Smooth muscle cell (in vitro differentiated cells): ENCODE measurements around the gene CFDP1. TPM values are rescaled to one million over a fixed set of nuclear protein-coding genes. Genes with fewer than 3 reads are reported as not detected.
A peak's percentile ranks its signal among the peaks of the same experiment; 100 is the strongest.

Experiments used
- DNase-seq: peaks from one replicate; lab custom pipeline; 2025; ENCODE audit not compliant: unreplicated experiment; lab: John Stamatoyannopoulos, UW
- H2AFZ ChIP-seq: fragments of 200-600 bp; sonication (generic); 2 replicates; pipeline ENCODE4 v1.6.0; 2016; ENCODE audit warnings: antibody characterized with exemption, low read depth, mild to moderate bottlenecking
- H3F3A ChIP-seq: fragments of 200-600 bp; sonication (generic); 2 replicates; pipeline ENCODE4 v1.6.0; 2017; ENCODE audit warnings: antibody characterized with exemption, low read depth
- H3K27ac ChIP-seq: fragments of 200-600 bp; sonication (generic); 2 replicates; pipeline ENCODE4 v1.5.1; 2016; ENCODE audit warnings: low read depth, mild to moderate bottlenecking
- H3K27me3 ChIP-seq: fragments of 200-600 bp; sonication (generic); 2 replicates; pipeline ENCODE4 v1.6.1; 2016; ENCODE audit warnings: low read depth, mild to moderate bottlenecking
- H3K36me3 ChIP-seq: fragments of 200-600 bp; sonication (generic); 2 replicates; pipeline ENCODE4 v1.5.1; 2016; ENCODE audit warnings: low read depth
- H3K4me1 ChIP-seq: fragments of 200-600 bp; sonication (generic); 2 replicates; pipeline ENCODE4 v1.5.1; 2016; ENCODE audit warnings: low read depth
- H3K4me2 ChIP-seq: fragments of 200-600 bp; sonication (generic); 2 replicates; pipeline ENCODE4 v1.6.0; 2016; ENCODE audit warnings: mild to moderate bottlenecking
- H3K4me3 ChIP-seq: fragments of 200-600 bp; sonication (generic); 2 replicates; pipeline ENCODE4 v1.5.1; 2016; ENCODE audit warnings: mild to moderate bottlenecking
- H3K79me2 ChIP-seq: fragments of 200-600 bp; sonication (generic); 2 replicates; pipeline ENCODE4 v1.6.0; 2016; ENCODE audit warnings: low read depth, mild to moderate bottlenecking
- H3K9ac ChIP-seq: fragments of 200-600 bp; sonication (generic); 2 replicates; pipeline ENCODE4 v1.6.0; 2016; ENCODE audit warnings: low read depth
- H3K9me3 ChIP-seq: fragments of 200-600 bp; sonication (generic); replicated peaks from 2 replicates; pipeline ENCODE4 v1.5.1; 2016; ENCODE audit warnings: low read depth
- H4K20me1 ChIP-seq: fragments of 200-600 bp; sonication (generic); 2 replicates; pipeline ENCODE4 v1.6.0; 2016; ENCODE audit warnings: low read depth
- WGBS: methylation state at CpG from one replicate; pipeline ENCODE4 v1.1.7; 2016; ENCODE audit warnings: low lambda C conversion rate; 5-methylcytosine and 5-hydroxymethylcytosine counted together
- polyA plus RNA-seq: library from polyadenylated mRNA; unstranded; fragments of >200 nt; fragmentation: Nextera tagmentation; extraction: Ambion mirVana; gene quantifications from 2 replicates; pipeline ENCODE4 v1.2.1, GENCODE V29; 2016
- total RNA-seq: library from RNA; depleted of rRNA; stranded (reverse); fragments of >200 nt; gene quantifications from 2 replicates; pipeline ENCODE4 v1.2.3, GENCODE V29; 2014
- TF ChIP-seq, protein P1 (sequence below): fragments of 200-600 bp; sonication (generic); IDR thresholded peaks from 2 replicates; pipeline ENCODE4 v1.5.1; 2017; ENCODE audit warnings: borderline replicate concordance, mild to moderate bottlenecking, antibody characterized with exemption; ENCODE audit not compliant: insufficient read depth, poor library complexity, severe bottlenecking

CFDP1 gene
- total and polyA plus RNA-seq, 2 experiments from 2014 or later, result 59.0 to 91.0 TPM

DNA sequence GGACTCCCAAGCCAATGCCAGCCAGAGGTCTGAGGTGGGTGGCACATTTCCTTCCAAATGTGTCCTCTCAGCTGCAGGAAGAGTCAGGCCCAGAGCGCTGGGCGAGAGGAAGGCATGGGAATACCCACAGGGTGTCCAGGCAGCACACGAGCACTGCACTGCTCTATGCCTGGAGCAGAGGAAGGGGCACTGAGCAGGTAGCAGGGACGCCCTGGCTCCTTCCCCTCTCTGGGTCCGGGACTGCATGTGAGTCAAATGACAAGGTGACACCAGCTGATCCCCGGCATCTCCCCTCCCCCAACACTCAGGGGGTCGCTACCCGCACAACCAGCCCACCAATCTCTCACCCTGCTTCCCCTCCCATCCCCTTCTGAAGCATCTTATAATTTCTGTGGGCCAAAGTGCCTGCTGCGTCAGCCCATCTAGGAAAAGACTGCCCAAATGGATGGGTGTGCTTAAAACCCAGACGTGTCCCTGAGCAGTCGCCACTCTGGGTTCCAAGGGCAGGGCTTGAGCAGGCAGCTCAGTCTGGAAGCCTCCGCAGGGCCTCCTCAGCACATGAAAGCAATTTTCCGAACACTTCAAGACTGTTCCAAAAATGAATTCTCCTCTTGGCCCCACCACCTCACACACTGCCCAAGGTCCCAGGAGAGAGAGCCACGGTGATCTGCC, 169.9 kb downstream of the CFDP1 start:
- no peaks in the 10 kb centered on the region for H3K27me3 ChIP-seq
- H3K9ac ChIP-seq, result peak overlapping the region; percentile 3
- DNase-seq, result no peak
- H3K79me2 ChIP-seq, result peaks cover 77% of the 10 kb centered on the region
- peaks cover 66% of the 10 kb centered on the region for H4K20me1 ChIP-seq
- H3K27ac ChIP-seq, result peak overlapping the region; percentile 85
- WGBS, result 80% methylated on average over 14 of the region's 14 CpGs
- H2AFZ ChIP-seq, result no peak overlapping the region
- H3F3A ChIP-seq, result no peaks in the 10 kb centered on the region
- no peaks in the 10 kb centered on the region for H3K36me3 ChIP-seq
- TF ChIP-seq, protein P1, sequence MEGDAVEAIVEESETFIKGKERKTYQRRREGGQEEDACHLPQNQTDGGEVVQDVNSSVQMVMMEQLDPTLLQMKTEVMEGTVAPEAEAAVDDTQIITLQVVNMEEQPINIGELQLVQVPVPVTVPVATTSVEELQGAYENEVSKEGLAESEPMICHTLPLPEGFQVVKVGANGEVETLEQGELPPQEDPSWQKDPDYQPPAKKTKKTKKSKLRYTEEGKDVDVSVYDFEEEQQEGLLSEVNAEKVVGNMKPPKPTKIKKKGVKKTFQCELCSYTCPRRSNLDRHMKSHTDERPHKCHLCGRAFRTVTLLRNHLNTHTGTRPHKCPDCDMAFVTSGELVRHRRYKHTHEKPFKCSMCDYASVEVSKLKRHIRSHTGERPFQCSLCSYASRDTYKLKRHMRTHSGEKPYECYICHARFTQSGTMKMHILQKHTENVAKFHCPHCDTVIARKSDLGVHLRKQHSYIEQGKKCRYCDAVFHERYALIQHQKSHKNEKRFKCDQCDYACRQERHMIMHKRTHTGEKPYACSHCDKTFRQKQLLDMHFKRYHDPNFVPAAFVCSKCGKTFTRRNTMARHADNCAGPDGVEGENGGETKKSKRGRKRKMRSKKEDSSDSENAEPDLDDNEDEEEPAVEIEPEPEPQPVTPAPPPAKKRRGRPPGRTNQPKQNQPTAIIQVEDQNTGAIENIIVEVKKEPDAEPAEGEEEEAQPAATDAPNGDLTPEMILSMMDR, result no peak
- peaks cover 33% of the 10 kb centered on the region for H3K4me1 ChIP-seq
- H3K4me2 ChIP-seq, result peak overlapping the region; percentile 99
- H3K4me3 ChIP-seq, result peak overlapping the region; percentile 99
- no peaks in the 10 kb centered on the region for H3K9me3 ChIP-seq

DNA sequence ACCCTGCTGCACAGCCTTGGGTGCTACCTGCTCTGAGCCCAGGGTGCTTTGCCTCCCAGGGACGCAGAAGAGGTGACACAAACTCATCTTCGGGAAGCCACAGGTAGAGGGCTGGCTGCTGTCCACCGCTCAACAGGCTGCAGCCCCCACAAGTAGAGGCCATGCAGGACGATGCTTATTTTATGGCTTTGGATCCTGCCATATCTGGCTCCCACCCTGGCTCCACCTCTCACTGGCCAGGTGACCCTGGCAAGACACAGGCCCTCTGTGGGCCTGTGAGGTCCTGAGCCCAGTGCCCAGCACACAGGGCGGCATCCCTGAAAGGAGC, 170.5 kb downstream of the CFDP1 start:
- Histone ChIP-seq H3K27me3 (no peaks in the 10 kb centered on the region), H3K27ac (no peak overlapping the region), H2AFZ (no peak overlapping the region), H3K79me2 (peaks cover 84% of the 10 kb centered on the region), H4K20me1 (peaks cover 73% of the 10 kb centered on the region), H3F3A (no peaks in the 10 kb centered on the region), H3K4me1 (peaks cover 33% of the 10 kb centered on the region), H3K4me3 (no peak overlapping the region), H3K4me2 (peak overlapping the region; percentile 99), H3K9me3 (no peaks in the 10 kb centered on the region), H3K9ac (peak overlapping the region; percentile 3), H3K36me3 (no peaks in the 10 kb centered on the region)
- 82% methylated on average over 5 of the region's 5 CpGs for WGBS
- no peak for DNase-seq
- TF ChIP-seq, protein P1, result no peak

DNA sequence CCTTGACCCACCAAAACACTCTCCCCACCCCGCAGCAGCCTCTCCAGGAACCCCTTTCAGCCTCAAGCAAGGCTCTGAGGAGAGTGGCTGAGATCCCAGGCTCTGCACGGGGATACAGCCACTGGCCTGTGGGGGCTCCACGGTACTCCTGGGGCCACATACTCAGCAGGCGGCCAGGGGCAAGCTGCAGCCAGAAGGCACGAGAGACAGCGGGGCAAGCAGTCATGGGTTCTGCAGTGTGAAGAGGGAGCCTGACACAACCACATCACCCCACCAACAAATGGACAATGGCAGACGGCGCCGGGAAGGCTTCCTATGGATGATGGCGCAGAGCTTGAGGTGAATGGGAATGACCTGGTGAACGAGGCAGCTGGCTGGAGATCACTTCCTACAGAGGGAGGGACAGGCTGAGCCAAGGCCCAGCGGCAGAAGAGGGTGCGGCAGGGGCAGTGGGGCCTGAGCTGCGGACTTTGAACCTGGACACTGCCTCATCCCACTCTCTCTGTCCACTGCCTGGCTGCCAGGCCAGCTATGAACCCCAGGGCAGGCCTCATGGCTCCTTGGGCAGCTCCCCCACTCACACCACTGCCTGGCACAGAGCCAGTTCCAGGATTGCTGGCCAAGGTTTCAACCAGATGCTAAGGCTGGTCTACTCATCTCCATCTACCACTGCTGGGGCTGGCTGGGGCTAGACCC, 171.1 kb downstream of the CFDP1 start:
- H3K4me3 ChIP-seq, result no peak overlapping the region
- H3F3A ChIP-seq, result peaks cover 5% of the 10 kb centered on the region
- H3K4me2 ChIP-seq, result peak overlapping the region; percentile 99
- H3K4me1 ChIP-seq, result peaks cover 36% of the 10 kb centered on the region
- H3K9ac ChIP-seq, result peak overlapping the region; percentile 3
- H3K36me3 ChIP-seq, result no peaks in the 10 kb centered on the region
- H3K27me3 ChIP-seq, result no peaks in the 10 kb centered on the region
- no peak overlapping the region for H2AFZ ChIP-seq
- no peaks in the 10 kb centered on the region for H3K9me3 ChIP-seq
- peaks cover 78% of the 10 kb centered on the region for H4K20me1 ChIP-seq
- TF ChIP-seq, protein P1, result no peak
- H3K79me2 ChIP-seq, result peaks cover 89% of the 10 kb centered on the region
- peak overlapping the region; percentile 31 for H3K27ac ChIP-seq
- WGBS, result 92% methylated on average over 14 of the region's 14 CpGs
- DNase-seq, result no peak
